Measurements from ENCODE around the gene RBM17.

RBM17 gene

DNA sequence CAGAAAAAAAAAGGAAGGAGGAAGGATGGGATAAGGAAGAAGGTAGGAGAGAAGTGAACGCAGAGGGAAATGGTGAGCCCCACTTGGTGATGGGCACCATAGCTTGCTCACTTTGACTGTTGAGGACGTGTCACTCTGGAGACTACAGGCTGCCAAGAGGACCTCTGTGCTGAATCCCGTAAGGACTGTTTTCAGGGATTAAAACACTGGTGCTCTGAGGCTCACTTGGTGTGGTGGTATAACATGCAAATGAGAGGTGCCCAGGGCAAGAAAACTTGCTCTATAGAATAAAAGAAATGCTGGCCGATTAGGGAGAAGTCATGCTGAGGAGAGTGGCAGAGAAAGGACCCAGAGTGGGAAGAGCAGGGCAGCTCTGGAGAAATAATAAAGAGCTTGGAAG, 21.4 kb upstream of the RBM17 start:
- no peak overlapping the region for H3K27ac ChIP-seq
- TF ChIP-seq, protein P1, sequence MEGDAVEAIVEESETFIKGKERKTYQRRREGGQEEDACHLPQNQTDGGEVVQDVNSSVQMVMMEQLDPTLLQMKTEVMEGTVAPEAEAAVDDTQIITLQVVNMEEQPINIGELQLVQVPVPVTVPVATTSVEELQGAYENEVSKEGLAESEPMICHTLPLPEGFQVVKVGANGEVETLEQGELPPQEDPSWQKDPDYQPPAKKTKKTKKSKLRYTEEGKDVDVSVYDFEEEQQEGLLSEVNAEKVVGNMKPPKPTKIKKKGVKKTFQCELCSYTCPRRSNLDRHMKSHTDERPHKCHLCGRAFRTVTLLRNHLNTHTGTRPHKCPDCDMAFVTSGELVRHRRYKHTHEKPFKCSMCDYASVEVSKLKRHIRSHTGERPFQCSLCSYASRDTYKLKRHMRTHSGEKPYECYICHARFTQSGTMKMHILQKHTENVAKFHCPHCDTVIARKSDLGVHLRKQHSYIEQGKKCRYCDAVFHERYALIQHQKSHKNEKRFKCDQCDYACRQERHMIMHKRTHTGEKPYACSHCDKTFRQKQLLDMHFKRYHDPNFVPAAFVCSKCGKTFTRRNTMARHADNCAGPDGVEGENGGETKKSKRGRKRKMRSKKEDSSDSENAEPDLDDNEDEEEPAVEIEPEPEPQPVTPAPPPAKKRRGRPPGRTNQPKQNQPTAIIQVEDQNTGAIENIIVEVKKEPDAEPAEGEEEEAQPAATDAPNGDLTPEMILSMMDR (conservative IDR thresholded peaks at IDR 0.05): no peak

DNA sequence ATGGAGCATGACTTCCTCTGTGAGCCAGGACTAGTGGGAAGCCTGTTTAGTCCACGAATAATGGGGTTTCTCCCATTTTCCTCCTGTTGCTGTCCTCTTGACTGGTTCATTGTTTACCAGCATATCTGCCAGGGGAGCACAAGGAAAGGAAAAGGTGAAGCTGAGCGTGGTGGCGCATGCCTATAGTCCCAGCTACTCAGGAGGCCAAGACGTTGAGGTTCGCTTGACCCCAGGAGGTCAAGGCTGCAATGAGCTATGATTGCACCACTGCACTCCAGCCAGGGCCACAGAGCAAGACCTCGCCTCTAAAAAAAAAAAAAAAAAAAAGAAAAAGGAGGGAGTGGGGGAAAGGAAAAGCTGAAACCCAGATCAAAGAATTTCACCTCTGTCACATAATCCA, 20.8 kb upstream of the RBM17 start:
- TF ChIP-seq, protein P1 (conservative IDR thresholded peaks at IDR 0.05): no peak

DNA sequence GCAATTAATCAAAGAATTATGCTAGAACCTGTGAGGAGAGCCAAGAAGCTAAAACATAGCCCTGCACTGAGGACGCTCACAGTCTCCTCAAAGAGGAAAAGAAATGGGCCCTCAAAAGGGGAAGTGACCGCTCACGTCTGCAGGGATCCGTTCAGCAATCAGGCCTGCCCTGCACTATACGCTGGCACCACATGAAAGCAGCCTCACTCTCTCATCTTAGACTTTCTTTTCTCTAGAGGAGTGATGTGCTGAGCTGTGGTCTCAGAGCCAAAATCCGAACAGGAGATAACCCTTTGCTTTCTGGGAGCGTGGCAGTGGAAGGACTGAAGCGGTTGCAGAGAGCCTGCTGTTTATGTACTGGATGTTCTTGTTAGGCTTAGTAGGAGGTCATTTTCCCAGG, 20.4 kb upstream of the RBM17 start:
- no peak overlapping the region for H3K27ac ChIP-seq
- TF ChIP-seq, protein P1 (conservative IDR thresholded peaks at IDR 0.05): no peak

More for the DNA sequence above, 20.8 kb upstream of the RBM17 start:
- no peak overlapping the region for H3K27ac ChIP-seq

DNA sequence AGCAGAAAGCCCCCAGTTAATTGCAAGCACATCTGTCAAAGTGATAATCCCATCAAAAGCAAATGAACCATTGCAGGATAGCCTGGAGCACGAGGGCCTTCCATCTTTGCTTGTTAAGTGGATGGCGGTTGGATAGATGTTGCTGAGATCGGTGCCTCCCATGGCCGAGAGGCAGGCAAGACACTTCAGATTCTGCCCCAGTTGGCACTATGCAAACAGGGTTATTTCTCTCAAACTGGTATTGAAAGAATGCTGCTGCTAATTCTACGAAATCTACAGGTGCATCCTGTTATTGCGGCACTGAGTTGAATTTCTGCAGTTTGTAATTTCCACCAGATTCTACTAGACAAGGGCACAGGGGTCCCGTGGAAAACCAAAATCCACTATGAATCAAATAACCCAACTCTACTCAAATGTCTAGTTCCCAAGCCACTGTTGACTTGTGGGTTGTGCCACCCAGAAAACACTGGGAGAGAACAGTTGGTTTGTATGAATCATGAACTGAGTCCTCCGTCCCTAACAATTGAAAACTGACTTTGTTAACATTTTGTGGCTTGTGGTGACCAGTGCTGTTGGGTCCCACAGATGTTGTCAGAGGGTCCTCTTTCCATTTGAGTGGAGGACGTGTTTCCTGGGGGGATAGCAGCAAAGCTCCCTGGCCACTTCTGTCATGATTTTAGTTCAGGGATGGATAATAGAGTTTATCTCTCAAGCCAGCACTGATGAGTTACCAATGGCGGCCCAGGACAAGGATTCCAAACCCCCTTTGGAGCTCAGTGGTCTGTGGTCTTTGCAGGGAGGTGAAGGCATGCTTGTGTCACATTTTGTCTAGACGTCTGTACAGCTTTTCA, 19.5 kb upstream of the RBM17 start:
- TF ChIP-seq, protein P1 (conservative IDR thresholded peaks at IDR 0.05): no peak
- no peak overlapping the region for H3K27ac ChIP-seq

DNA sequence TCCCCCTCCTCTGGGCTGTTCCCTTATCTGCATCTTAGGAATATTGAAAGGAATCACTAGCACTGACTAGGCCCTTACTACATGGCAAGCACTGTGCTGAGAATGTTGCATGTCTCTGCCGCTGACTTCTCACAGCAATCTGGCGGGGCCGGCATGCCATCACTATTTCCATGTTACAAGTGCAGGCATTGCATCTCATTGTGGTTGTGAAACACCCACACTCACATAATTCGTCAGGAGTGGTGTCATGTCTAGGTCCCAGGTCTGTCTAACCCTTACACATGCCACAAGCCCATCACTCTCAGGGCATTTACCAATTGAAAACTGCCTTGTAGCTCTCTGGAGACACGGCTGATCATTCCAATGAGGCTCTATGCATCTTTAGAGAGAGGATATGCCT, 18.2 kb upstream of the RBM17 start:
- TF ChIP-seq, protein P1 (conservative IDR thresholded peaks at IDR 0.05): no peak
- H3K27ac ChIP-seq: no peak overlapping the region

DNA sequence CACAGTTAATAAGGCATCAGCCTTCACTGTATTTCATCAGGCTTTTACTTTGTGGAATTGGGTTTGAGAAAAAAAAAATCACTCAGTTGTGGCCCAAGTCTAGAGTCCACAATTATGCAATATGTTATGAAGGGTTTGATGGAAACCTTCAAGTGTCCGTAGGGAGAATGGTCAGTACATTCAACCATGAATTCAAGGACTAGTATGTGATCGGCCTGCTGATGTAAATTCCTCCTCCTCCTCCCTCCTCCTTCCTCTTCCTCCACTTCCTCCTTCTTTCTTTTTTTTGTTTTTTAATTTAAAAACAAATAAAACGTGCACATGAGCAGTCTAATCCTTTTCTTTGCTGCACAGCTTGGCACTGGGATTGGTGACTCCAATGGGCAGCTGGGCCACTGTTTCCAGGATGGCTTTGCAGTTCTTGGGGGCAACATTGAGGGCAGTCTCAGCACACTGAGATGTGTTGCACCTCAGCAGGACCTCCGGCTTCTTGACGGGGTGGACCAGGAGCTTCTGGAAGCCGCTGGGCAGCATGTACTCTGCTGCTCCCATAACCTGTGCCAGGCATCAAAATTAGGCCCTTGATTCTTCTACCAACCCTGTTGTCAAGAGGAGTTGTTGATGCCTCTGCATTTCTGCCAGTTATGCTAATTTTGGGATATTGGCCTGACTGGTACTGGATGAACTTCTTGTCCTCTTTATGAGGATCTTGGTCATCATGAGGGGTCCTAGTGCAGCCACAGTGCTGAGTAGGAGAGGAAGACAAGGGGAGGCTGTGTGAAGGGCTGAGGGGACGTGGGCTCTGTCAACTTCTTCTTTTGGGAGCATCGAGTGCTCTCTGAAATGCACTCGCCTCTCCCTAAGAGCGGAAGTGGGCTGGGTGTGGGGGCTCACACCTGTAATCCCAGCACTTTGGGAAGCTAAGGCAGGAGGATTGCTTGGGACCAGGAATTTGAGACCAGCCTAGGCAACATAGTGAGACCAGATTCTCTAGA, 17.4 kb upstream of the RBM17 start:
- no peak overlapping the region for H3K27ac ChIP-seq
- TF ChIP-seq, protein P1 (conservative IDR thresholded peaks at IDR 0.05): no peak
